Trophoblast cell (in vitro differentiated cells and primary cell): ENCODE measurements around the gene ZNF775.

ENCODE experiments used
- DNase-seq, 2 donors: peaks; one replicate each; pipeline ENCODE4 v3.0.0-alpha.2; 2016
- H2AFZ ChIP-seq: 2 replicates; pipeline ENCODE4 v1.6.1; 2013; ENCODE audit warnings: low read length, moderate library complexity, mild to moderate bottlenecking; ENCODE audit not compliant: insufficient read depth, poor library complexity
- H2AK5ac ChIP-seq: 2 replicates; pipeline ENCODE4 v1.6.1; 2013; ENCODE audit warnings: mild to moderate bottlenecking, low read length
- H2BK120ac ChIP-seq: 2 replicates; pipeline ENCODE4 v1.6.1; 2013; ENCODE audit warnings: low read length, mild to moderate bottlenecking, moderate library complexity; ENCODE audit not compliant: insufficient read depth, poor library complexity
- H2BK12ac ChIP-seq: 2 replicates; pipeline ENCODE4 v1.6.1; 2013; ENCODE audit warnings: mild to moderate bottlenecking, low read length, moderate library complexity
- H2BK5ac ChIP-seq: 2 replicates; pipeline ENCODE4 v1.6.1; 2013; ENCODE audit warnings: low read length, low read depth, moderate library complexity, mild to moderate bottlenecking; ENCODE audit not compliant: poor library complexity
- H3K14ac ChIP-seq: 2 replicates; pipeline ENCODE4 v1.6.1; 2013; ENCODE audit warnings: mild to moderate bottlenecking, low read length
- H3K18ac ChIP-seq: 2 replicates; pipeline ENCODE4 v1.6.1; 2013; ENCODE audit warnings: mild to moderate bottlenecking, low read length
- H3K23ac ChIP-seq: 2 replicates; pipeline ENCODE4 v1.6.1; 2013; ENCODE audit warnings: low read length
- H3K27ac ChIP-seq: 2 replicates; pipeline ENCODE4 v1.5.1; 2013; ENCODE audit warnings: low read depth, mild to moderate bottlenecking, inconsistent platforms, low read length, moderate library complexity
- H3K27me3 ChIP-seq: 2 replicates; pipeline ENCODE4 v1.6.1; 2013; ENCODE audit warnings: inconsistent platforms, mild to moderate bottlenecking, low read length, moderate library complexity; ENCODE audit not compliant: insufficient read depth
- H3K36me3 ChIP-seq, 2 experiments: 1 replicate in 1 of 2; 2 replicates in 1 of 2; pipeline ENCODE4 v1.6.1; 2013; ENCODE audit warnings: low read length in 2 of 2, mild to moderate bottlenecking in 2 of 2, moderate library complexity in 1 of 2; ENCODE audit not compliant: insufficient read depth in 2 of 2, control insufficient read depth in 1 of 2
- H3K4ac ChIP-seq: 2 replicates; pipeline ENCODE4 v1.6.1; 2013; ENCODE audit warnings: low read depth, mild to moderate bottlenecking, low read length, moderate library complexity
- H3K4me1 ChIP-seq, 2 experiments: 1 replicate in 1 of 2; 2 replicates in 1 of 2; pipeline ENCODE4 v1.6.1; 2013; ENCODE audit warnings: low read length in 2 of 2, mild to moderate bottlenecking in 2 of 2, moderate library complexity in 1 of 2; ENCODE audit not compliant: insufficient read depth in 2 of 2, control insufficient read depth in 1 of 2
- H3K4me2 ChIP-seq: 2 replicates; pipeline ENCODE4 v1.6.1; 2013; ENCODE audit warnings: inconsistent platforms, mild to moderate bottlenecking, low read length, moderate library complexity
- H3K4me3 ChIP-seq: 2 replicates; pipeline ENCODE4 v1.5.1; 2013; ENCODE audit warnings: mild to moderate bottlenecking, low read depth, low read length, inconsistent platforms
- H3K79me1 ChIP-seq: one replicate; pipeline ENCODE4 v1.6.1; 2013; ENCODE audit warnings: low read length
- H3K79me2 ChIP-seq: 2 replicates; pipeline ENCODE4 v1.6.1; 2013; ENCODE audit warnings: low read length, mild to moderate bottlenecking; ENCODE audit not compliant: control insufficient read depth, insufficient read depth, poor library complexity
- H3K9ac ChIP-seq: 2 replicates; pipeline ENCODE4 v1.6.1; 2013; ENCODE audit warnings: mild to moderate bottlenecking, low read length
- H3K9me3 ChIP-seq: 2 replicates; pipeline ENCODE4 v1.6.1; 2013; ENCODE audit warnings: low read depth, mild to moderate bottlenecking, control low read depth, inconsistent platforms, low read length; ENCODE audit not compliant: insufficient read depth
- H4K12ac ChIP-seq: 2 replicates; pipeline ENCODE4 v1.6.1; 2013; ENCODE audit warnings: low read depth, mild to moderate bottlenecking, low read length, moderate library complexity
- H4K8ac ChIP-seq: 2 replicates; pipeline ENCODE4 v1.6.1; 2013; ENCODE audit warnings: low read depth, mild to moderate bottlenecking, low read length, moderate library complexity
- H4K91ac ChIP-seq: one replicate; pipeline ENCODE4 v1.6.1; 2013; ENCODE audit warnings: low read depth, mild to moderate bottlenecking, low read length, moderate library complexity
- WGBS: extraction: QIAGEN DNeasy Blood & Tissue Kit; methylation state at CpG from one replicate; pipeline ENCODE4 v1.1.7; 2013; ENCODE audit warnings: missing lambda C conversion rate; ENCODE audit not compliant: insufficient read length, insufficient coverage; ENCODE audit errors: extremely low coverage; 5-methylcytosine and 5-hydroxymethylcytosine counted together

Gene ZNF775

DNA sequence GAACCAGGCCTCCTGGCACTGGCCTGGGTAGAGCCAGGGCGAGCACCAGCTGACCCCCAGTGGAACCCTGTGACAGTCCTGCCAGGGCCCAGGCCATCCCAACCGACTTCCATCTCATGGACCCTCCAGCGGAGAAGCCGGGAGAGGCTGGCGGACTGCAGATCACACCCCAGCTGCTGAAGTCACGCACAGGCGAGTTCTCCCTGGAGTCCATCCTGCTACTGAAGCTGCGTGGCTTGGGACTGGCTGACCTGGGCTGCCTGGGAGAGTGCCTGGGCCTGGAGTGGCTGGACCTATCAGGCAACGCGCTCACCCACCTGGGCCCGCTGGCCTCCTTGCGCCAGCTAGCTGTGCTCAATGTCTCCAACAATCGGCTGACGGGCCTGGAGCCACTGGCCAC is 42.4 kb upstream of the ZNF775 start:
- H2BK5ac ChIP-seq = no peak overlapping the region
- H3K23ac ChIP-seq = no peak overlapping the region
- no peak overlapping the region for H3K4me2 ChIP-seq
- no peaks in the 10 kb centered on the region for H3K9me3 ChIP-seq
- H3K18ac ChIP-seq = no peak overlapping the region
- peaks cover 14 to 17% of the 10 kb centered on the region in 2 experiments for H3K4me1 ChIP-seq
- H4K91ac ChIP-seq = no peak overlapping the region
- DNase-seq = no peak
- no peak overlapping the region for H2BK12ac ChIP-seq
- peaks cover 10% of the 10 kb centered on the region for H3K79me1 ChIP-seq
- no peak overlapping the region for H3K4me3 ChIP-seq
- WGBS = no CpG with 5 or more reads among the region's 14 CpGs
- H2AFZ ChIP-seq = no peak overlapping the region
- no peak overlapping the region for H2AK5ac ChIP-seq
- H3K9ac ChIP-seq = no peak overlapping the region
- H4K8ac ChIP-seq = no peak overlapping the region
- no peak overlapping the region for H4K12ac ChIP-seq
- peaks cover 7% of the 10 kb centered on the region for H3K79me2 ChIP-seq
- H3K4ac ChIP-seq = no peak overlapping the region
- H3K27ac ChIP-seq = no peak overlapping the region
- H3K14ac ChIP-seq = no peak overlapping the region
- no peak overlapping the region for H2BK120ac ChIP-seq
- no peaks in the 10 kb centered on the region for H3K27me3 ChIP-seq
- peaks cover 3 to 19% of the 10 kb centered on the region in 2 experiments for H3K36me3 ChIP-seq

DNA sequence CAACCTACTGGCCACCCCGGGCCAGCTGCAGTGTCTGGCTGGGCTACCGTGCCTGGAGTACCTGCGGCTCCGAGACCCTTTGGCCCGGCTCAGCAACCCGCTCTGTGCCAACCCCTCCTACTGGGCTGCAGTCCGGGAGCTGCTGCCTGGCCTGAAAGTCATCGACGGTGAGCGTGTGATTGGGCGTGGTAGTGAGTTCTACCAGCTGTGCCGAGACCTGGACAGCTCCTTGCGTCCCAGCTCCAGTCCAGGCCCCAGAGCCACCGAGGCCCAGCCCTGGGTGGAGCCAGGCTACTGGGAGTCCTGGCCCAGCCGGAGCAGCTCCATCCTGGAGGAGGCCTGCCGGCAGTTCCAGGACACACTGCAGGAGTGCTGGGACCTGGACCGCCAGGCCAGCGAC is 42.0 kb upstream of the ZNF775 start:
- Histone ChIP-seq H2AFZ (no peak overlapping the region), H3K79me2 (peaks cover 7% of the 10 kb centered on the region), H2AK5ac (no peak overlapping the region), H4K12ac (no peak overlapping the region), H3K4ac (no peak overlapping the region), H3K4me2 (no peak overlapping the region), H3K9me3 (no peaks in the 10 kb centered on the region), H3K18ac (no peak overlapping the region), H3K27ac (no peak overlapping the region), H3K79me1 (peaks cover 10% of the 10 kb centered on the region), H4K91ac (no peak overlapping the region), H3K14ac (no peak overlapping the region), H3K9ac (no peak overlapping the region), H2BK120ac (no peak overlapping the region), H2BK12ac (no peak overlapping the region), H3K4me3 (no peak overlapping the region), H3K27me3 (no peaks in the 10 kb centered on the region), H3K36me3 (peaks cover 3 to 19% of the 10 kb centered on the region in 2 experiments), H4K8ac (no peak overlapping the region), H2BK5ac (no peak overlapping the region), H3K23ac (no peak overlapping the region), H3K4me1 (peaks cover 14 to 17% of the 10 kb centered on the region in 2 experiments)
- no CpG with 5 or more reads among the region's 18 CpGs for WGBS
- no peak for DNase-seq

DNA sequence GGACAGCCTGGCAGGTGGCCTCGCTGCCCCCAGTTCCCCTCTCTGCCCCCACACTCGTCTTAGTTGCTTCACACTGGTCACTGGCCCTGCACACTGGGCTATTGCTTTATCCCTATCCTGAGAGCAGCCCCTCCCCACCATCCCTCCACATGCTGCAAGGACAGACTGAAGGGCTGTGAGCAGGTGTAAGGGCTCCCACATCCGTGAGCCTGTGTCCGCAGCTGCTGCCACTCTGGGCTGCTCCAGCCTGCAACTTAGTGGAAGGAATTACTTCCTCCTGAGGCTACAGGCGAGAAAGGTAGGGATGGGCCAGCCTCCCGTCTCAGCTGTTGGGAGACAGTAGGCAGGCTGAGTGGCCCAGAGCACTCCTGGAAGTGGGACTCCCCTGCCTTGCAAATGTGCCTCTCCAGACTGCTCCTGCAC is 41.5 kb upstream of the ZNF775 start:
- H3K27ac ChIP-seq = no peak overlapping the region
- H3K18ac ChIP-seq = no peak overlapping the region
- H2AK5ac ChIP-seq = no peak overlapping the region
- H4K12ac ChIP-seq = no peak overlapping the region
- no peak overlapping the region for H3K23ac ChIP-seq
- no peak overlapping the region for H4K8ac ChIP-seq
- no peak overlapping the region for H2AFZ ChIP-seq
- no peak overlapping the region for H2BK120ac ChIP-seq
- peaks cover 3 to 19% of the 10 kb centered on the region in 2 experiments for H3K36me3 ChIP-seq
- no peak overlapping the region for H4K91ac ChIP-seq
- H3K4ac ChIP-seq = no peak overlapping the region
- H3K14ac ChIP-seq = no peak overlapping the region
- no peak overlapping the region for H2BK12ac ChIP-seq
- DNase-seq = no peak
- H3K9ac ChIP-seq = no peak overlapping the region
- no CpG with 5 or more reads among the region's 6 CpGs for WGBS
- no peaks in the 10 kb centered on the region for H3K9me3 ChIP-seq
- no peaks in the 10 kb centered on the region for H3K27me3 ChIP-seq
- H3K4me3 ChIP-seq = no peak overlapping the region
- H3K79me2 ChIP-seq = peaks cover 7% of the 10 kb centered on the region
- peaks cover 14 to 17% of the 10 kb centered on the region in 2 experiments for H3K4me1 ChIP-seq
- peaks cover 10% of the 10 kb centered on the region for H3K79me1 ChIP-seq
- no peak overlapping the region for H3K4me2 ChIP-seq
- H2BK5ac ChIP-seq = no peak overlapping the region

DNA sequence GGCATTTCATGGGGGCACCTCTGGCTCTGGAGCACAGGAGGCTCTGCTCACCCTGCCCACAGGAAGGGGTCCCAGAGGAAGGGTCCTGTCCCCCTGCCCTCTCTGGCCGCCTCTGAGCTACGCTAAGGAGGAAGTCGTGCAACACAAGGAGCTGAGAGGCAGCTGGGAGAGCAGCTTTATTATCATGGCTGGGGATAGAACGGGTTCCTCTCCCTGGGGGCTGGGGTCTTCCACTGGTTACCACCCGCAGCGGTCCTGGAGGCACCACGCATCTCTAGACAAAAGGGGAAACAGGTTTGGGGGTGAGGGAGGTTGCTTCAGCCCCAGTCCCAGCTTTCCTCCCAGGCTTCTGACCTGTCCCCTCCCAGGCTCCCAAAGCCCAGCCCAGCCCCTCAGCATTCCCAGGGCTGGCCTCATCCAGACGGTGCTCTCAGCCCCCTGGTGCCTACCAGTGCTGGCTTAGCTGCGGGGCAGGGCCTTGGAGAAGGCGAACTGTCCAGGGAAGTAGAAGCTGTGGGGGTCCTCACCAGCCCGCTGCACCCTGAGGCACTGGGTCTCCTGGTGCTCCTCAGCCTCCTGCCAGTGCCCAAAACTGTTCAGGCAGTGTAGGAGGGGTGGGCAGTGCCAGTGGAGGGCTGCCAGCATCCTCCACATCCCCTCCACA is 40.8 kb upstream of the ZNF775 start:
- no peak overlapping the region for H3K4ac ChIP-seq
- peaks cover 3 to 17% of the 10 kb centered on the region in 2 experiments for H3K36me3 ChIP-seq
- no peak overlapping the region for H3K9ac ChIP-seq
- H3K4me1 ChIP-seq = peaks cover 14 to 17% of the 10 kb centered on the region in 2 experiments
- H2AK5ac ChIP-seq = no peak overlapping the region
- H3K23ac ChIP-seq = no peak overlapping the region
- H3K4me3 ChIP-seq = no peak overlapping the region
- no peak overlapping the region for H4K8ac ChIP-seq
- no peaks in the 10 kb centered on the region for H3K9me3 ChIP-seq
- WGBS = no CpG with 5 or more reads among the region's 11 CpGs
- no peak overlapping the region for H3K27ac ChIP-seq
- no peak overlapping the region for H3K18ac ChIP-seq
- no peak overlapping the region for H2BK12ac ChIP-seq
- H3K27me3 ChIP-seq = no peaks in the 10 kb centered on the region
- no peak overlapping the region for H2AFZ ChIP-seq
- H3K4me2 ChIP-seq = no peak overlapping the region
- H2BK5ac ChIP-seq = no peak overlapping the region
- H3K14ac ChIP-seq = no peak overlapping the region
- H4K12ac ChIP-seq = no peak overlapping the region
- peaks cover 10% of the 10 kb centered on the region for H3K79me1 ChIP-seq
- H3K79me2 ChIP-seq = peaks cover 7% of the 10 kb centered on the region
- no peak overlapping the region for H4K91ac ChIP-seq
- H2BK120ac ChIP-seq = no peak overlapping the region
- no peak for DNase-seq
